NCI-H1048 (cell line): ENCODE data around the gene TLX1.

Source experiments
- DNase-seq: peaks from one replicate; lab custom pipeline; 2025; lab: John Stamatoyannopoulos, UW

Gene TLX1

GRCh38 chr10:101112799-101113594 is 18.1 kb upstream of the TLX1 start:
- no peak for DNase-seq

GRCh38 chr10:101113890-101114403 is 17.2 kb upstream of the TLX1 start:
- DNase-seq, result no peak

DNA sequence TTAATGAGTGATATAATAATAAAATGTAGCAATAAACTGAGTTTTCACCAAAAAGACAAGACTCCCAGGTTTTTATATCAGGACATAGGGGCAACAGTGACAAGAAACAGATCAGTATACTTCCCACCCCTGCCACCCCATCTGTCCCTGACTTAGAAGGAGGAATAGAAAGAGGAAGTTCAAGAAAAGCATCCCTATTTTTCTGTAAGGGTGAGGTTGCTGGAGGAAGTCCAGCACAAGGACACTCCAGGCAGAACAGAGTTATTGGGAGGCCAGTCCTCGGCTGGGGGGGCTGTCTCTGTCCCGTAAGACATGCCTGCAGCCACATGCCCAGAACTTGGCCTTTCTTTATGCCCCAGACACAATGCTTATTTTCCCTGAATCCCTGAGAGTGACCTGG is 16.5 kb upstream of the TLX1 start:
- no peak for DNase-seq

DNA sequence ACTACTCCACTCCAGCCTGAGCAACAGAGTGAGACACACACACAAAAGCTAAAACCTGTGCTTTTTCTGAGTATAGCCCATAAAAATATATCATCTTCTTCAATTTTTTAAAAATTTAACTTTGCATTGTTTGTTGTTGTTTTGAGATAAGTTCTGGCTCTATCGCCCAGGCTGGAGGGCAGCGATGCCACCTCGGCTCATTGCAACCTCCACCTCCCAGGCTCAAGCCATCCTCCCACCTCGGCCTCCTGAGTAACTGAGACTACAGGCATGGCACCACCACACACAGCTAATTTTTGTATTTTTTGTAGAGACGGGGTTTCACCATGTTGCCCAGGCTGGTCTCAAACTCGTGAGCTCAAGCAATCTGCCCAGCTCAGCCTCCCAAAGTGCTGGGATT is 14.3 kb upstream of the TLX1 start:
- DNase-seq, result no peak

DNA sequence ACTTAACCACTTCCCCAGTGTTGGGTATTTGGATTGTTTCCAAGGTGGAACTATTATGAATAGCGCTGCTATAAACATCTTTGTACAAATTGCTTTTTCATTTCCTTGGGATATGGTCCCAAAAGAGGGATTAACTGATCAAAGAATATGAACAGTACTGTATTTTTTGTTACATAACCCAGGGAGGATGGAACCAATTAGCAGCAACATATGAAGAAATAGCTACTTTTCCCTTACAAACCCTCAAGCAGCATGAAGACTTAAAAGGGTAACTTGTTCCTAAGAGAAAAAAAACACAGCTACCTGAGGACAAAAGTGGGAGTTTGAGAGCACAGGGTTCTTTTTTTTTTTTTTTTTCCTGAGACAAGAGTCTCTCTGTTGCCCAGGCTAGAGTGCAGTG is 13.1 kb upstream of the TLX1 start:
- no peak for DNase-seq

DNA sequence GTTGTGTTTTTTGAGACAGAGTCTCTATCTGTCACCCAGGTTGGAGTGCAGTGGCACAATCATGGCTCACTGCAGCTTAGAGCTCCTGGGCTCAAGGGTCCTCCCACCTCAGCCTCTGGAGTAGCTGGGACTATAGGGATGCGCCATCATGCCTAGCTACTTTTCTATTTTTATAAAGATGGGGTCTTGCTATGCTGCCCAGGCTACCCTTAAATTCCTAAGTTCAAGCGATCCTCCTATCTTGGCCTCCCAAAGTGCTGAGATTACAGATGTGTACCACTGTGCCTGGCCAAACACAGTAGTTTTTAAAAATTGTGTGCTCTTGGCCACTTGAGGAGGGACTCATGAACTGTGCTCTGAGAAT is 10.6 kb upstream of the TLX1 start:
- no peak for DNase-seq

DNA sequence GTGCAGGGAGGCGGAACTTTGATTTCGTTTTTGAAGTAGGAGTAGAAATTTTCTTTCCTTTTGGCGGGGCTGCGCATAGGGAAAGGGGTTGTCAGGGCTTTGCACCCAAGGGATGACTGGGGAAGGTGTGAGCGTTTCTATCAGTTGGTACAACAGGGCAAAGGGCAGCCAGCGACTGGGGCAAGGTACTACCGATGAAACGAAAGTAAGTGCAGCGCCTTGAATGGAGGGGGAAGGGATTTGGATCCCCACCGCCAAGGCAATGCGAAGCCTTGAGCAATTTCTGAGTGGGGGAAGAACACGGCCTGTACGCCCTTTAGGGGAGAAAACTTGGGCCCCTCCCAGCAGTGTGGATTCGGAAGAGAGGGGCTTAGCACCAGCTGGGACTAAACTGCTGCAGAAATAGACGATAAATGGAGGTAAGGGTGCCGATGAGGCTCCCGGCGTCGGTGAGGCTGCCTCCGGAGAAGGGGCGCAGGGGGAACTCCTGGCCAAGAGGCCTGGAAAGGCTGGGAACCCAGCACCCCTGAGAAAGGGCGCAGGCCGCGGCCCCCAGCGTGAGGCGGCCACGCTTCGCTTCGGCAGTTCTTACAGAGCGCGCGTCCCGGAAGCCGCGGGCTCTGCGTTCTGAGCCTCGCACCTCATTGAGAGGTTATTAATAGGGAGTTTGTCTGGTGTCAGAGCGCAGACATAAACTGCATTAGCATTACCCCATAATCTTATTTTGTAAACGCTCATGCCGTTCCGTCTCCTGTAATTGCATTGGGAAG is 10.0 kb upstream of the TLX1 start:
- DNase-seq, result no peak

GRCh38 chr10:101121654-101122031 is 9.5 kb upstream of the TLX1 start:
- DNase-seq, result no peak

DNA sequence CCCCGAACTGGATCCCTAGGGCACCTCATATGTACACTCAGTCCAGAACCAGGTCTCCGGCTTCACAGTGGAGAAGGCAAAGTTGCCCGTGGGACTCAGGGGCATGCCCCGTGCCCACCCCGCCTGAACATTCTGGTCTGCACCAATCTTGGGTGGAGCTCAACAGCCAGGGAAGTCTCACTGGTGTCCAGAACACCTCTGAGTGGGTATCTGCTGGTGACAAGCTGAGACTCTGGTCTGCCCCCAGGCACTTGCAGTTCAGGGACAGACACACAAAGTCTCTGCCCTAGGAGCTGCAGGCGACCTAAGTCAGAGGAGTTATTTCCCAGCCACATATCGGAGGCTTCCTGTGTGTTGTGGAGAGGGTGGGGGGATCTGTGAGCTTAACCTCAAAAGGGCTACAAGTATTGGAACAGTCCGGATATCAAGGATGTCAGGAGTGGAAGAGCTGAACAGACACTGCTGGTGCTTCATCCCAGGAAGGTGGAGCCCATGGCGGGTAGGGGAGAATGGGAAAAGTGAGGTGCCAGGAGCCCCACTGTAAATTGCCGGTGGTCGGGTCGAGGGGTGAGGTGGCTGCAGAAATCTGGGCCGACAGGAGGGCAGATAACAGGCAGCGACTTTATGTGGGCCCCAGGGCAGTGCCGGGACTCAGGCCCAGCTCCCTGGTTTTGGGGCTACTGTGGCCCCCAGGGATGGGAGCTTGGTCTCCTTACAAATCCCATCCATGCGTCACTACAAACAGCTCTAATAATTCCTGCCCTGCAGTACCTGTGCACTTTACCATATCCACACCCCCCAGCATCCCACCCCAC is 8.6 kb upstream of the TLX1 start:
- DNase-seq, result no peak

DNA sequence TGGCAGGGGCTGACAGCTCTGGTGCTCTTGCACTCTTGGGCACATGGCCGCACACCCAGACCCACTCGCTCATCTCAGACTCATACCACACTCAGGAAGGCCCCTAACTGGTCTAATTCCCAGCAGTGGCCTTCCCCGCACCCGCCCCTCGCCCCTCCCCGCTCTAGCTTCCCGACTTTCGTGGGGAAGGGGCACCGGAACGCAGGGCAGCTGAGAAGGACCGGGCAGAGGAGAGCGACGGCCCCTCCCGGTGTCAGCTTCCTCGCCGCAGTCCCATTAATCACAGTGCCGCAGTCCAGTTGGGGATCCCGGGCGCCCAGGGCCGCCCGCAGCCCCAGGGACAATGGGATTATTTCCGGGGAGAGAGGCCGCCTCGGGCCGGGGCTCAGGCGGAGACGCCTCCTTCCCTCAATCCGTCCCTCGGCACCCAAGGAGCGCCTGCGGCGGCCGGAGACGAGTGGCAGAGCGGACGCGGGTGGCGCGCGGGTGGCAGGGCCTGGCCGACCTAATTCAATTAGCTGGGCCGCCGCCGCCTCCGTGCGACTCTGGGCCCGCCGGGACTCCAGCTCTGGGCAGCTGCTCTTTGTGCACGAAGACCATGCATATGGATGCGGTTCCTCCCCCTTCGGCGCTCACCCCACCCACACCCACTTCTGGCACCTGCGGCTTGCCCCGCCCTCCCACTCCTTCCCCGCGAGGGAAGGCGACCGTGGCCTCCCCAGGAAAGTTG is 7.8 kb upstream of the TLX1 start:
- no peak for DNase-seq

DNA sequence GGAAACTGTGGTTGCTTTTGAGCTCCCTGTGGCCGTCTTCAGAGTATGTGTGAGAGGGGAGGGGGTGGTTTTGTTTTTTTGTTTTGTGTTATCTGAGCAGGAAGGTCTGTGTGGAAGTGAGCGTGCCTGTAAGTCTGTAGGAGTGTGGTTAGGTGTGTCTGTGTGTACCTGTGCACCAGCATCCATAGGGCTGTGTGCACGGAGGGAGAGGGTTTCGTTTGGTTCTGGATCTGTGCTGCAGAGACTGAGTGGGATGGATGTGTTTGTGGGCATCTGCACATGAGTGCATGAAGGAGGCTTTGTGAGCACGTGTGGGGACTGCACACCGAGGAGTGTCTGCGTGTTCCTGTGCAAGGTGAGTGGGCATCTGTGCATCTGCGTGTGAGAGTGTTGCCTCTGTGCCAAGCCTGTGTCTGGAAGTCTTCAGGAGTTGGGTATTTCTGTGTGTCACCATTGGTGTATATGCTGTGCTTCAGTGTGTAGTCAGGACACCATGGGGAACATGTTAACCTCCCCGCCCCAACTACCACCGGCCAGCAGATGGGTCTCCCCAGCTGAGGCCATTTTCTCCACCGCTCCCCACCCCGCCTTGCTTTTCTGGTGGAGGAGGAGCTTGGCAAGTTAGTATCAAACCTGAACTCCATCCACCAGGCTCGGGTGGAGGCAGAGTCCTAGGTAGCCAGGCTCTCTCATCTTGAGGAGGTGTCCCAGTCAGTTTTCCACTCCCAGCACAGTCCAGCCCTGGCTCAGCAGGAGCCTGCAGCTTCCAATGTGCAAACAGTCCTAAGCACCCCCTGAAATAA is 7.1 kb upstream of the TLX1 start:
- DNase-seq, result no peak

DNA sequence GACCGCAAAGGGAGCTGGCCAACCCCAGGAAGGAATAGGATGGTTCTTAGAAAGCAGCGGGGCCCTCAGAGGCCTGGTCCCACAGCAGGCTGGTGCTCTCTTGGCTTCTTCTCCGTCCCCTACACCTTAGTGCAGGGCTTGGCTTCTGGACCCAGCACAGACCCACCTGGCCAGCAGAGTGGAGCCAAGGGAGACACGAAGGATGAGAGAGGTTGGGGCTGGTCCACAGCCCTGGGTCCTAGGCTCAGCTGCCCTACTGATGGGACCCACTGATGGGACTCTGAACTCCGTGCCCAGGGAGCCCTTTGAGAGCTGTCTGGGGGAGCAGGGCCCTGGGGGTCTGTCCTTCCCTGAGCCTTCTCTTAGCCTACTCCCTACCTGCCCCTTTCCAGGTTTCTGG is 6.2 kb upstream of the TLX1 start:
- DNase-seq, result no peak

GRCh38 chr10:101126684-101127628 is 4.1 kb upstream of the TLX1 start:
- no peak for DNase-seq

DNA sequence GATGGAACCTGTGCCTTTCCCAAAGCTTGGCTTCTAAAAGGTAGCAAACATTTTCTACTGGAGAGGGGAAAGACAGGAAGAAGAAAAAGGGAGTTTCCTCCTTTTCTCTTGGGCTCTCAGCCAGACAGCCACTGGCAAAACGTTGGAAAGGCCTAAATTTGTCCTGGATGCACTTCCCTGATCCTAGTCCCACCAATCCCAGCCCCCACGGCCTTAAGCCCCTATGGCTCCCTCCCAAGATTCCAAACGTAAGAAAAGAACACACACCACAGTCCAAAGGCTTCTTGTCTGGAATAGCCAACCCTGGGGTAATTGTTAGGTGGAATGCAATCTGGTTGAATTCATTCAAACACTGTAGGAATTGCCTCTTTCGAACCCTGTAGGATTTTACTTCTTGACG is 959 bp upstream of the TLX1 start:
- DNase-seq, result no peak

DNA sequence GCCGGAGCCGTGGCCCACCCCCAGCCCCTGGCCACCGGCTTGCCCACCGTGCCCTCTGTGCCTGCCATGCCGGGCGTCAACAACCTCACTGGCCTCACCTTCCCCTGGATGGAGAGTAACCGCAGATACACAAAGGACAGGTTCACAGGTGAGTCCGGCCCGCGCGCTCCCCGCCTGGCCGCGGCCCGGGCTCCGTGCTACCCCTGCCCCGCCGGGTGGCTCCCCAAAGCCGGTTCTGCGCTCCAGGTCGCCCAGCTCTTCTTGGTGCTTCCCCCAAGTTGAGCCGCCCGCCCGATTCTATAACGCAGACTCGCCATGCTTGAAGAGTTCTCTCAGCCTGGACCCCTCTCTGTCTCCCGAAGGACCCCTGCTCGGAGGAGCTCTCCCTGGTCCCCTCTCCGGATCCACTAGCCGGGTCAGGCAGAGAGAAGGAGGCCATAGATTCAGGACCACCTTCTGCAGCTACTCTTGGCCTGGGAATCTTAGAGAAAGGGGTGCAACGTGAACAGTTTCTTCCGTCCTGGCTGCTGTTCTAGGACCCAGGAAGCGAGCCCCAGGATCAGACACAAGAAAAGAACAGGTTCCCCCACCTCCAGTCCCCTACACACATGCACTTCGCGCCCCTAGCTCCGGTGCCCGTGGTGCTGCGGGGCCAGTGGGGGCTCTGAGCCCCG is 999 bp downstream of the TLX1 start:
- DNase-seq, result no peak

GRCh38 chr10:101132636-101133473 is 1.8 kb downstream of the TLX1 start:
- no peak for DNase-seq

- DNase-seq, result no peak
Measured at GRCh38 chr10:101133489-101134298, 2.6 kb downstream of the TLX1 start.
